ENCODE measurements around the gene GRM5.

GRCh38 chr11:88454881-88455280 lies 610.9 kb downstream of the GRM5 start:
- TF ChIP-seq CTCF (IDR thresholded peaks at IDR 0.05) = no peak
- TF ChIP-seq EZH2 (IDR thresholded peaks at IDR 0.05) = no peak
- no peak for TF ChIP-seq EZH2phosphoT487 (IDR thresholded peaks at IDR 0.05)

Data from neural progenitor cell (in vitro differentiated cells).